ENCODE measurements around the gene ATP6V0E2.
"Not testable (repeated sequence)": the region's sequence is repeated elsewhere in the genome, so short reads cannot be mapped to it uniquely, and the experiment has no call there.

ATP6V0E2 gene

GRCh38 chr7:149887311-149887710 lies 13.5 kb downstream of the ATP6V0E2 start:
- Histone ChIP-seq H3K79me2 (ENCODE audit: control insufficient read depth, low read length) (no peaks in the 10 kb centered on the region), H3K36me3 (ENCODE audit: control insufficient read depth, low read length) (no peaks in the 10 kb centered on the region), H3K4me3 (ENCODE audit: low read length) (no peak overlapping the region), H3K4me1 (ENCODE audit: control insufficient read depth, low read length) (peaks cover 14% of the 10 kb centered on the region), H3K9me2 (replicated peaks; ENCODE audit: control insufficient read depth, low read length) (no peaks in the 10 kb centered on the region), H3K4me2 (ENCODE audit: low read length) (no peak overlapping the region), H3F3A (ENCODE audit: control insufficient read depth, insufficient read depth) (no peaks in the 10 kb centered on the region; the same call in 1 of the 2 replicates), H4K20me1 (ENCODE audit: control insufficient read depth, insufficient read depth, low read depth, low read length) (no peaks in the 10 kb centered on the region), H3K9me3 (ENCODE audit: control insufficient read depth, insufficient read depth, low read length) (no peaks in the 10 kb centered on the region), H3K27ac (ENCODE audit: low read depth, low read length) (no peak overlapping the region), H3K27me3 (ENCODE audit: control insufficient read depth, low read length) (no peaks in the 10 kb centered on the region)
- TF ChIP-seq CTCF (IDR thresholded peaks at IDR 0.05; ENCODE audit: low read depth, low read length, poor library complexity, severe bottlenecking) (no peak), EZH2phosphoT487 (IDR thresholded peaks at IDR 0.05; ENCODE audit: borderline replicate concordance, low read length) (no peak)

- not testable (repeated sequence) for H3K9me2 ChIP-seq (replicated peaks; ENCODE audit: control insufficient read depth, low read length); H4K20me1 ChIP-seq (ENCODE audit: control insufficient read depth, insufficient read depth, low read depth, low read length); H3K9me3 ChIP-seq (ENCODE audit: control insufficient read depth, insufficient read depth, low read length); H3K36me3 ChIP-seq (ENCODE audit: control insufficient read depth, low read length); H3K27ac ChIP-seq (ENCODE audit: low read depth, low read length); H3K4me2 ChIP-seq (ENCODE audit: low read length); H3K79me2 ChIP-seq (ENCODE audit: control insufficient read depth, low read length); H3K4me3 ChIP-seq (ENCODE audit: low read length); H3F3A ChIP-seq (ENCODE audit: control insufficient read depth, insufficient read depth); H3K27me3 ChIP-seq (ENCODE audit: control insufficient read depth, low read length)
- H3K4me1 ChIP-seq (ENCODE audit: control insufficient read depth, low read length), result peaks cover 12% of the 10 kb centered on the region
Measured at GRCh38 chr7:149890715-149891114, 16.9 kb downstream of the ATP6V0E2 start.

GRCh38 chr7:149894957-149895356 lies 21.2 kb downstream of the ATP6V0E2 start:
- not testable (repeated sequence) for H3F3A ChIP-seq (ENCODE audit: control insufficient read depth, insufficient read depth); H3K9me3 ChIP-seq (ENCODE audit: control insufficient read depth, insufficient read depth, low read length); H3K36me3 ChIP-seq (ENCODE audit: control insufficient read depth, low read length); H3K4me1 ChIP-seq (ENCODE audit: control insufficient read depth, low read length); H3K9me2 ChIP-seq (replicated peaks; ENCODE audit: control insufficient read depth, low read length); H3K27ac ChIP-seq (ENCODE audit: low read depth, low read length); H3K4me2 ChIP-seq (ENCODE audit: low read length); H3K27me3 ChIP-seq (ENCODE audit: control insufficient read depth, low read length); H3K4me3 ChIP-seq (ENCODE audit: low read length); H3K79me2 ChIP-seq (ENCODE audit: control insufficient read depth, low read length); H4K20me1 ChIP-seq (ENCODE audit: control insufficient read depth, insufficient read depth, low read depth, low read length)

GRCh38 chr7:149907776-149908376 lies 34.1 kb downstream of the ATP6V0E2 start:
- H3K27ac ChIP-seq (ENCODE audit: low read depth, low read length); H3K27me3 ChIP-seq (ENCODE audit: control insufficient read depth, low read length); H3K9me2 ChIP-seq (replicated peaks; ENCODE audit: control insufficient read depth, low read length); H3K4me3 ChIP-seq (ENCODE audit: low read length); H4K20me1 ChIP-seq (ENCODE audit: control insufficient read depth, insufficient read depth, low read depth, low read length); H3K36me3 ChIP-seq (ENCODE audit: control insufficient read depth, low read length); H3K4me1 ChIP-seq (ENCODE audit: control insufficient read depth, low read length); H3K79me2 ChIP-seq (ENCODE audit: control insufficient read depth, low read length); H3K9me3 ChIP-seq (ENCODE audit: control insufficient read depth, insufficient read depth, low read length); H3F3A ChIP-seq (ENCODE audit: control insufficient read depth, insufficient read depth); H3K4me2 ChIP-seq (ENCODE audit: low read length): not testable (repeated sequence)

GRCh38 chr7:149910219-149910618 lies 36.5 kb downstream of the ATP6V0E2 start:
- not testable (repeated sequence) for H3K27ac ChIP-seq (ENCODE audit: low read depth, low read length); H3K36me3 ChIP-seq (ENCODE audit: control insufficient read depth, low read length); H3K79me2 ChIP-seq (ENCODE audit: control insufficient read depth, low read length); H3K4me1 ChIP-seq (ENCODE audit: control insufficient read depth, low read length); H3K9me3 ChIP-seq (ENCODE audit: control insufficient read depth, insufficient read depth, low read length); H3K27me3 ChIP-seq (ENCODE audit: control insufficient read depth, low read length); H3K4me3 ChIP-seq (ENCODE audit: low read length); H4K20me1 ChIP-seq (ENCODE audit: control insufficient read depth, insufficient read depth, low read depth, low read length); H3F3A ChIP-seq (ENCODE audit: control insufficient read depth, insufficient read depth); H3K9me2 ChIP-seq (replicated peaks; ENCODE audit: control insufficient read depth, low read length); H3K4me2 ChIP-seq (ENCODE audit: low read length)

GRCh38 chr7:149912126-149912525 lies 38.4 kb downstream of the ATP6V0E2 start:
- not testable (repeated sequence) for H3K9me2 ChIP-seq (replicated peaks; ENCODE audit: control insufficient read depth, low read length); H3K79me2 ChIP-seq (ENCODE audit: control insufficient read depth, low read length)

GRCh38 chr7:149926414-149926813 lies 52.6 kb downstream of the ATP6V0E2 start:
- H3F3A ChIP-seq (ENCODE audit: control insufficient read depth, insufficient read depth); H3K4me1 ChIP-seq (ENCODE audit: control insufficient read depth, low read length); H4K20me1 ChIP-seq (ENCODE audit: control insufficient read depth, insufficient read depth, low read depth, low read length); H3K4me2 ChIP-seq (ENCODE audit: low read length); H3K27me3 ChIP-seq (ENCODE audit: control insufficient read depth, low read length); H3K9me3 ChIP-seq (ENCODE audit: control insufficient read depth, insufficient read depth, low read length); H3K36me3 ChIP-seq (ENCODE audit: control insufficient read depth, low read length); H3K4me3 ChIP-seq (ENCODE audit: low read length); H3K9me2 ChIP-seq (replicated peaks; ENCODE audit: control insufficient read depth, low read length); H3K79me2 ChIP-seq (ENCODE audit: control insufficient read depth, low read length); H3K27ac ChIP-seq (ENCODE audit: low read depth, low read length): not testable (repeated sequence)

More at GRCh38 chr7:149912126-149912525, 38.4 kb downstream of the ATP6V0E2 start:
- not testable (repeated sequence) for H4K20me1 ChIP-seq (ENCODE audit: control insufficient read depth, insufficient read depth, low read depth, low read length); H3K27ac ChIP-seq (ENCODE audit: low read depth, low read length); H3K36me3 ChIP-seq (ENCODE audit: control insufficient read depth, low read length); H3F3A ChIP-seq (ENCODE audit: control insufficient read depth, insufficient read depth); H3K4me1 ChIP-seq (ENCODE audit: control insufficient read depth, low read length); H3K9me3 ChIP-seq (ENCODE audit: control insufficient read depth, insufficient read depth, low read length); H3K4me2 ChIP-seq (ENCODE audit: low read length); H3K4me3 ChIP-seq (ENCODE audit: low read length); H3K27me3 ChIP-seq (ENCODE audit: control insufficient read depth, low read length)

All from DOHH2 (cell line).